ENCODE results near the gene DMKN. TPM values are rescaled to one million over a fixed set of nuclear protein-coding genes. Genes with fewer than 3 reads are reported as not detected.

DMKN gene
- total and polyA plus RNA-seq, 9 of the 15 experiments (the other 6 are each of a cell fraction or from before 2014, with no cell fraction given), result 0.36 to 0.53 TPM; not detected in 7

DNA sequence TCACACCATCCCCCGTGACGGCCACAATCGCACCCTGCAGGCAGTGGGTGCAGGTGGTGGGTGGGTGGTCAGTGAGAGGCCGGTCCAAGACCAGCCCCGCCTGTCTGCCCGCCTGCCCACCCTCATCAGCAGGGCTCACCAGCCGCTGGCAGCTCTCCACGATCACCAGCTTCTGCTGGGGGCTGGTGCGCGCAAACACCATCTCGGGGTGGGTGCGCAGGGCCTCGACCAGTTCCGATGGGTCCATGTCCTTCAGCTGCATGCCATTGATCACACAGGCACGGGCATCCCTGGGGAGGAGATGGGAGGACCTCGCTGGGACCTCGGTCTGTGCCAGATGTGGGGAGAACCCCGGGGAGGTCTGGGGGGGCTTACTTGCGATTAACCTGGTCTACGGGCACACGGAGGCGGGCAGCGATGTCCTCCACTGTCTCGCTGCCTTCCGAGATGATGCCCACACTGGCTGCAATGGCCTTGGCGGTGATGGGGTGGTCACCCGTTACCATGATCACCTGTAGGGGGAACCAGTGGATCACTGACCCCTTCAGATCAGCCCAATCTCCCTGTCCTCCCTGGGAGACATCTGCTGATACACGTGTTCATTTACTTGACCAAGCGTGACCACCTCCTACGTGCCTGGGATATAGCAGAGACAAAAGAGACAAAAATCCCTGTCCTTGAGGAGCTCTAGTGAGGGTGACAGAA, 42.0 kb upstream of the DMKN start (continued):
- TF ChIP-seq ZNF764 (CRISPR knock-in tag; IDR thresholded peaks at IDR 0.05; ENCODE audit: low read depth) (no peak), SRSF3 (IDR thresholded peaks at IDR 0.05; ENCODE audit: insufficient read depth, low read length) (no peak), ZNF445 (CRISPR knock-in tag; IDR thresholded peaks at IDR 0.05; ENCODE audit: low read depth) (no peak), RCOR1 (IDR thresholded peaks at IDR 0.05; ENCODE audit: borderline replicate concordance in 1 of 2, low read depth in 2 of 2, low read length in 2 of 2) (0 out of 4 replicates have a peak, but pooled peaks of 1 of the 2 experiments have one; percentile 32), NBN (IDR thresholded peaks at IDR 0.05; ENCODE audit: low read depth) (no peak), SMARCB1 (IDR thresholded peaks at IDR 0.05; ENCODE audit: insufficient read length, low read depth) (no peak), PRPF4 (IDR thresholded peaks at IDR 0.05; ENCODE audit: insufficient read depth, low read depth, low read length, poor library complexity, severe bottlenecking) (no peak), ZNF780A (CRISPR knock-in tag; IDR thresholded peaks at IDR 0.05) (no peak), SRF (CRISPR knock-in tag; IDR thresholded peaks at IDR 0.05) (peak in 1 of 2 experiments; percentile 92; a peak in 1 of 4 replicates)
- TF ChIP-seq, protein P1, sequence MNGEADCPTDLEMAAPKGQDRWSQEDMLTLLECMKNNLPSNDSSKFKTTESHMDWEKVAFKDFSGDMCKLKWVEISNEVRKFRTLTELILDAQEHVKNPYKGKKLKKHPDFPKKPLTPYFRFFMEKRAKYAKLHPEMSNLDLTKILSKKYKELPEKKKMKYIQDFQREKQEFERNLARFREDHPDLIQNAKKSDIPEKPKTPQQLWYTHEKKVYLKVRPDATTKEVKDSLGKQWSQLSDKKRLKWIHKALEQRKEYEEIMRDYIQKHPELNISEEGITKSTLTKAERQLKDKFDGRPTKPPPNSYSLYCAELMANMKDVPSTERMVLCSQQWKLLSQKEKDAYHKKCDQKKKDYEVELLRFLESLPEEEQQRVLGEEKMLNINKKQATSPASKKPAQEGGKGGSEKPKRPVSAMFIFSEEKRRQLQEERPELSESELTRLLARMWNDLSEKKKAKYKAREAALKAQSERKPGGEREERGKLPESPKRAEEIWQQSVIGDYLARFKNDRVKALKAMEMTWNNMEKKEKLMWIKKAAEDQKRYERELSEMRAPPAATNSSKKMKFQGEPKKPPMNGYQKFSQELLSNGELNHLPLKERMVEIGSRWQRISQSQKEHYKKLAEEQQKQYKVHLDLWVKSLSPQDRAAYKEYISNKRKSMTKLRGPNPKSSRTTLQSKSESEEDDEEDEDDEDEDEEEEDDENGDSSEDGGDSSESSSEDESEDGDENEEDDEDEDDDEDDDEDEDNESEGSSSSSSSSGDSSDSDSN (IDR thresholded peaks at IDR 0.05; ENCODE audit: borderline replicate concordance in 1 of 2, low read depth in 2 of 2, low read length in 2 of 2), result no peak
- TF ChIP-seq, protein P2, sequence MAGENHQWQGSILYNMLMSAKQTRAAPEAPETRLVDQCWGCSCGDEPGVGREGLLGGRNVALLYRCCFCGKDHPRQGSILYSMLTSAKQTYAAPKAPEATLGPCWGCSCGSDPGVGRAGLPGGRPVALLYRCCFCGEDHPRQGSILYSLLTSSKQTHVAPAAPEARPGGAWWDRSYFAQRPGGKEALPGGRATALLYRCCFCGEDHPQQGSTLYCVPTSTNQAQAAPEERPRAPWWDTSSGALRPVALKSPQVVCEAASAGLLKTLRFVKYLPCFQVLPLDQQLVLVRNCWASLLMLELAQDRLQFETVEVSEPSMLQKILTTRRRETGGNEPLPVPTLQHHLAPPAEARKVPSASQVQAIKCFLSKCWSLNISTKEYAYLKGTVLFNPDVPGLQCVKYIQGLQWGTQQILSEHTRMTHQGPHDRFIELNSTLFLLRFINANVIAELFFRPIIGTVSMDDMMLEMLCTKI (IDR thresholded peaks at IDR 0.05; ENCODE audit: partially characterized antibody), result no peak
- TF ChIP-seq, protein P3, sequence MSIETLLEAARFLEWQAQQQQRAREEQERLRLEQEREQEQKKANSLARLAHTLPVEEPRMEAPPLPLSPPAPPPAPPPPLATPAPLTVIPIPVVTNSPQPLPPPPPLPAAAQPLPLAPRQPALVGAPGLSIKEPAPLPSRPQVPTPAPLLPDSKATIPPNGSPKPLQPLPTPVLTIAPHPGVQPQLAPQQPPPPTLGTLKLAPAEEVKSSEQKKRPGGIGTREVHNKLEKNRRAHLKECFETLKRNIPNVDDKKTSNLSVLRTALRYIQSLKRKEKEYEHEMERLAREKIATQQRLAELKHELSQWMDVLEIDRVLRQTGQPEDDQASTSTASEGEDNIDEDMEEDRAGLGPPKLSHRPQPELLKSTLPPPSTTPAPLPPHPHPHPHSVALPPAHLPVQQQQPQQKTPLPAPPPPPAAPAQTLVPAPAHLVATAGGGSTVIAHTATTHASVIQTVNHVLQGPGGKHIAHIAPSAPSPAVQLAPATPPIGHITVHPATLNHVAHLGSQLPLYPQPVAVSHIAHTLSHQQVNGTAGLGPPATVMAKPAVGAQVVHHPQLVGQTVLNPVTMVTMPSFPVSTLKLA (conservative IDR thresholded peaks at IDR 0.05), result peak; percentile 41 to 72; a peak in 3 of 4 replicates
